AG10803 (cell line): Measurements from ENCODE around the gene C10orf53.

Experiments used
- DNase-seq: peaks from one replicate; pipeline ENCODE4 v3.0.0; 2010; ENCODE audit warnings: low read depth
- H3K4me3 ChIP-seq: 2 replicates; pipeline ENCODE4 v1.5.1; 2011; ENCODE audit warnings: mild to moderate bottlenecking, low read length, control low read depth
- CTCF ChIP-seq: conservative IDR thresholded peaks from 2 replicates; pipeline ENCODE4 v1.5.1; 2011; ENCODE audit warnings: mild to moderate bottlenecking, low read length, control low read depth, inconsistent platforms

Gene C10orf53

GRCh38 chr10:49653273-49653929, 26.1 kb upstream of the C10orf53 start:
- DNase-seq = no peak
- TF ChIP-seq CTCF = no peak
- H3K4me3 ChIP-seq = no peak overlapping the region

- no peak for TF ChIP-seq CTCF
- no peak overlapping the region for H3K4me3 ChIP-seq
- no peak for DNase-seq
These were observed 25.3 kb upstream of the C10orf53 start for GRCh38 chr10:49654036-49654693.

GRCh38 chr10:49655099-49655498, 24.4 kb upstream of the C10orf53 start:
- TF ChIP-seq CTCF = no peak
- H3K4me3 ChIP-seq = no peak overlapping the region
- DNase-seq = no peak

GRCh38 chr10:49656845-49657493, 22.5 kb upstream of the C10orf53 start:
- TF ChIP-seq CTCF = no peak

GRCh38 chr10:49657606-49658005, 21.8 kb upstream of the C10orf53 start:
- no peak for TF ChIP-seq CTCF

More at GRCh38 chr10:49656845-49657493, 22.5 kb upstream of the C10orf53 start:
- no peak overlapping the region for H3K4me3 ChIP-seq
- no peak for DNase-seq

GRCh38 chr10:49661140-49661856, 18.2 kb upstream of the C10orf53 start:
- no peak for DNase-seq
- no peak for TF ChIP-seq CTCF

More at GRCh38 chr10:49657606-49658005, 21.8 kb upstream of the C10orf53 start:
- no peak for DNase-seq
- H3K4me3 ChIP-seq = no peak overlapping the region

More at GRCh38 chr10:49661140-49661856, 18.2 kb upstream of the C10orf53 start:
- H3K4me3 ChIP-seq = no peak overlapping the region
